Activated CD4-positive, alpha-beta memory T cell treated with anti-CD3 and anti-CD28 coated beads for 36 hours (primary cell): Measurements from ENCODE around the gene DDX5. TPM values are rescaled to one million over a fixed set of nuclear protein-coding genes. Genes with fewer than 3 reads are reported as not detected.
"Not testable (repeated sequence)": the region's sequence is repeated elsewhere in the genome, so short reads cannot be mapped to it uniquely, and the experiment has no call there.

Source experiments
- CTCF ChIA-PET: fragments of 350-600 bp; sonication (Branson Sonifier 250); formaldehyde crosslinking; loops from one replicate; lab custom pipeline; 2021; ENCODE audit warnings: antibody characterized with exemption, inconsistent platforms; lab: Charles Lee
- POLR2A ChIA-PET: fragments of 350-600 bp; sonication (Branson Sonifier 250); formaldehyde crosslinking; loops from one replicate; lab custom pipeline; 2021; ENCODE audit warnings: antibody characterized with exemption; lab: Charles Lee
- DNase-seq: peaks from one replicate; pipeline ENCODE4 v3.0.0-alpha.2; 2020
- H3K27ac Mint-ChIP-seq: one replicate; pipeline ENCODE4 v1.8.0; 2021; ENCODE audit warnings: mixed read lengths
- H3K27me3 Mint-ChIP-seq: one replicate; pipeline ENCODE4 v1.8.0; 2021; ENCODE audit warnings: mixed read lengths
- H3K36me3 Mint-ChIP-seq: one replicate; pipeline ENCODE4 v1.8.0; 2021; ENCODE audit warnings: mixed read lengths
- H3K4me1 Mint-ChIP-seq: one replicate; pipeline ENCODE4 v1.8.0; 2021; ENCODE audit warnings: low read depth, mixed read lengths
- H3K4me3 Mint-ChIP-seq: one replicate; pipeline ENCODE4 v1.8.0; 2021; ENCODE audit warnings: mild to moderate bottlenecking, mixed read lengths
- H3K9me3 Mint-ChIP-seq: one replicate; pipeline ENCODE4 v1.8.0; 2021; ENCODE audit warnings: mixed read lengths
- intact Hi-C: fragments of 100-400 bp; cut with micrococcal nuclease; formaldehyde crosslinking; loops from one replicate; pipeline ENCODE4 v1.15.1; 2023
- total RNA-seq, 2 experiments: library from RNA; stranded (reverse); gene quantifications; one replicate each; pipeline ENCODE4 v1.2.3, GENCODE V29; 2021

DDX5 gene
- total RNA-seq, 2 experiments from 2014 or later = 583 to 626 TPM

DNA sequence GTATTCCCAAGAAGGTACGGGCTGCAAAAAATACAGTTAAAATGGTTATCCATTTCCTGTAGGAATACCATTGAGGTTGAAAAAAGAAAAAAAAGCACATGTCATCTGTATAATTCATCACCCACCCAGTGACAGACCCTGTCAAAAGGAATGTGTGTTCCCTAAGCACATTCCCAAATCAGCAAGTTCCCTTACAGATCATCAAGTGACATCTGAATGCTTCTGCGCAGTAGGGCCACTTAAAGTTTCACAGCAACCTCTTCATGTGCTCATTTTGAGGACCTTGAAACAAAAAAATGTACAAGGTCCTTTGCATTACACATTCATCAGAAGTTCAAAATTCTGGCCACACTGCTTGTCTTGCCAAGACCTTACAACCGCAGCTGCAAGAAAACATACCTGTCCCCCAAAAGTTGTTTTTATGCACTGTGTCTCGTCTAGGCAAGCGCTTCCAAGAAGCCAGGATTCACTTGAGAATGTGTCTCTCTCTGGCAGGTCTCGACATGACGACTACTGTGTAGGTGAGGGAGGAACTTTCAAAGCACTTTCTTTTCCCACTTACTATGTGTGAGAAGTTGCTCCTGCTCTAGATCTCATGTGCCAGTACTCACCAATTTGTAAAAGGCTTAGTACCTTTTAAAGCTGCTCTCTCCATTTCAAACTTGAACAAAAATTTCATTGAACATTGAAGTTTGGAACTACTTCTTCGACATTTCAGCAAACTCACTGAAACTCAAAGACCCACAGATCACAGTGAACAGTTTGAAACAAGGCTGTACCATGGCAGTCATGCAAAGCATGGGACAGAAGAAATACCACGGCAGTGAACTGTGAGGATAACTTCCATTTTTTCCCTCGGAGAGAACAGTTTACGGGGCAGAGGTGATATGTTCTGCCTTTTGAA lies 5.0 kb downstream of the DDX5 start:
- CTCF ChIA-PET = interaction anchor here (1.0 kb wide), 1 partner anchor 10 kb away, joined by 3 read pairs; no protein-coding TSS in a partner anchor
- intact Hi-C loops = loop anchor here (10.0 kb wide), 3 partner anchors 436 to 726 kb away; partner anchors contain the start of genes CCDC47 and DDX42
- no peak overlapping the region for H3K4me3 Mint-ChIP-seq
- H3K9me3 Mint-ChIP-seq = no peaks in the 10 kb centered on the region
- H3K27ac Mint-ChIP-seq = peak overlapping the region; percentile 67
- H3K36me3 Mint-ChIP-seq = peaks cover 77% of the 10 kb centered on the region
- peaks cover 2% of the 10 kb centered on the region for H3K27me3 Mint-ChIP-seq
- no peak for DNase-seq
- peaks cover 78% of the 10 kb centered on the region for H3K4me1 Mint-ChIP-seq
- POLR2A ChIA-PET = no interaction called here

DNA sequence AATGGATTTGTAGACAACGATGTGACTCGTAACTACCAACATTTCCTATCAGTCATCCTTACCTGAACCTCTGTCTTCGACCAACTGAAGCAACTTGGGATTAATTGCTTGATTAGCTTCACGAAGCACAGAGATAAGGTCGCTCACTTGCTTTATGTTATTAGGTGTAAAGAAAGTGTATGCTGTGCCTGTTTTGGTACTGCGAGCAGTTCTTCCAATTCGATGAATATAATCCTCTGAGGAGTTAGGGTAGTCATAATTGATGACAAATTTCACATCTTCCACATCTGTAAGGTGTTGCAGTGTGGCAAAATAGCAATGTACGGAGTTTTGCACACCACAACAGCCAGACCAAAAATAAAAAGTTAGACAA lies 5.6 kb downstream of the DDX5 start:
- ChIA-PET CTCF (interaction anchor here (1.0 kb wide), 1 partner anchor 10 kb away, joined by 3 read pairs; no protein-coding TSS in a partner anchor), POLR2A (no interaction called here)
- Mint-ChIP-seq H3K9me3 (no peaks in the 10 kb centered on the region), H3K36me3 (peaks cover 71% of the 10 kb centered on the region), H3K4me1 (peaks cover 83% of the 10 kb centered on the region), H3K27ac (peak overlapping the region; percentile 67), H3K27me3 (peaks cover 1% of the 10 kb centered on the region), H3K4me3 (no peak overlapping the region)
- no peak for DNase-seq
- intact Hi-C loops = loop anchor here (10.0 kb wide), 3 partner anchors 436 to 726 kb away; partner anchors contain the start of genes CCDC47 and DDX42

DNA sequence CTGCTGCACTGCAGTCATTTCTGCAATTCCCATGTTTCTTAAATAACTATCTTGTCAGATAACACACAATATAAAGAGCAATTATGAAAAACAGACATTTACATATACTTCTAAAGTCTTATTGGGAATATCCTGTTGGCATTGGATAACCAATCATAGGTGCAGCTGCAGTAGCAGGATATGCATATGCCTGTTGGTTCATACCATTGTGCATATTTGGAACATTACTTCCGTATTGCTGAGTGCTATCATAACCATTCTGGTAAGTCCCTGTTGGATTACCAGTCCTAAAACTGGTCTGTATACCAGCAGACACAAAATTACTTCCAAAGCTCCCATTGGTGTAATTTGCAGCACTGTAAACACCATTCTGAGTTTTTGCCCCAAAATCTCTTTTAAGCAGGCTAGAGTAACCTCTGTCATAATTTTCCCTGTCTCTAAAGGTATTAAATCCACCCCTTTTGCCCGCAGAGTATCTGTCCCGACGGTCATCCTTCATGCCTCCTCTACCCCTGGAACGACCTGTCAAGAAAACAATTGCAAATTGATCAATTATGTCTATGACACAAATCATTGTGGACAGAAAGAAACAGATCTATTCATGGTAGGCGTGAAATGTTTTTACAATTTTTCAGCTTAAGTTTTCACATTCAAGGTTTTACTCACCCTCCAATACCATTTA lies 6.1 kb downstream of the DDX5 start:
- H3K27me3 Mint-ChIP-seq = no peaks in the 10 kb centered on the region
- peak overlapping the region; percentile 67 for H3K27ac Mint-ChIP-seq
- no peaks in the 10 kb centered on the region for H3K9me3 Mint-ChIP-seq
- H3K4me3 Mint-ChIP-seq = no peak overlapping the region
- intact Hi-C loops = loop anchor here (5.0 to 10.0 kb wide), 5 partner anchors 195 to 725 kb away; partner anchors contain the start of genes CCDC47 and DDX42
- peaks cover 84% of the 10 kb centered on the region for H3K4me1 Mint-ChIP-seq
- DNase-seq = no peak
- ChIA-PET POLR2A (no interaction called here), CTCF (interaction anchor here (0.6 to 2.3 kb wide), 3 partner anchors 9 to 99 kb away, joined by 3 to 11 read pairs (median 5); no protein-coding TSS in a partner anchor)
- peaks cover 67% of the 10 kb centered on the region for H3K36me3 Mint-ChIP-seq

DNA sequence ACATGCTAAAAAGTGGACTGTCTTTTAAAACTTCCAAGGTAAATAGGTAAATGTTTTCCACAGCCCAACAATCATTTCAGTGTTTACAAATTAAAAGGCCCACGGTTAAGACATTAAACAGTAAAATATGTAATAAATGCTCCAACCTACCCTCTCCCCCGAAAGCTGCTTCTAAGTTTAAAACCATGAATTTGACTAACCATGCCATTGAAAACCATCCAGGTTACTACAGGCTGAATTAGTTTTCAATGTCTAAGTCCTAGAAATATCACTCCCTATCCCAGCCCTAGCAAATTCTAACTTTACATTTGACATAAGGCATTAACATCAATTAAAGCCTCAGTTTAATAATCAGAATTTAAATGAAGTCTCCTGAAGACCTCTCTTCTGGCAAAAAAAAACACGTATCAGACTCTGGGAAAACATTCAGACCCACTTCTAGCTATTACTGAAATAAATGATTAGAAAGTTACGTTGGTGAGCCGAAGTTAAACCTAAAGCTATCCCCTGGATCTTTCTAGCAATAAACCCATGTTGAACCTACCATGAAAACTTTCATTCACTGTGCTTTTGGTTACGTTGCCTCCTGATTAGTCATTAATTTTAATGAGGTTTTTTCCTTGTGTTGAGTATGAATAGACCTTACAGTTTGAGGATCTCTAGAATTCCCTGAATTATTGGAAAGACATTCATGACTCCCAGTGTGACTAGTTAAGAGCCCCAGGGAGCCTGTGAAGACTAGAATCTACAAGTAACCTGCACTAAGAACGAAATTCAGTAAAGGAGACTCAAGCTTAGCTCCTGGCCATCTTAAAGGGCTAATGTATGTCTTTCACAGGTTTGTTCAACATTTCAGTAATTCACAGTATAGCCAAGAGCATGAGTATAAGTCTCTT lies 7.5 kb downstream of the DDX5 start:
- Mint-ChIP-seq H3K27me3 (no peaks in the 10 kb centered on the region), H3K27ac (peak overlapping the region; percentile 93), H3K4me1 (peaks cover 82% of the 10 kb centered on the region), H3K9me3 (no peaks in the 10 kb centered on the region), H3K4me3 (no peak overlapping the region), H3K36me3 (peaks cover 62% of the 10 kb centered on the region)
- ChIA-PET CTCF (interaction anchor here (0.7 to 4.8 kb wide), 4 partner anchors 8 to 101 kb away, joined by 3 to 46 read pairs (median 7); partner anchors contain the start of genes CEP95 and DDX5), POLR2A (interaction anchor here (0.6 to 5.2 kb wide), 7 partner anchors 8 to 163 kb away, joined by 3 to 125 read pairs (median 5); partner anchors contain the start of genes CEP95, DDX5 and SMURF2)
- intact Hi-C loops = loop anchor here (5.0 to 10.0 kb wide), 2 partner anchors 194 to 351 kb away; no protein-coding TSS in a partner anchor
- DNase-seq = no peak

DNA sequence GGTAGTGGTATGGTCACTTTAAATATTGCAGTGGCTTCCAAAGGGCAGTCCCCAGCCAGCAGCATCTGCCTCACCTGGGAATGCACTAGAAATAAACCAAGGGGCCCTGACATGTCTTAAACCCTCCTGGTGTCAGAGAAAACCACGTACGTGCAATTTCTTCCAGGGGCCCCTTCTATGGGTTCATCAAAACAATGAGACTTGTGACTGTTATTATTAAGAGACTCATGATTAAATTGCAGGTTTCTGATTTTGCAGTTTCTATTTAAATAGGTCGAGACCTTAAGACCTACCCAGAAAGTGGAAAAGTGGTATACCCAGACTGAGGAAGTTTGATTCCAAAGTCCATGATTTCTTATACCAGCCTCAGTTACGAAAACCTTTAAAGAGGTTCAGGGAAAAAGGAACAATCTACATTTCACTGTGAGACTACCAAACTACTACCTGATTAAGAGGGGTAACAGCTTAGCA lies 8.5 kb downstream of the DDX5 start:
- Mint-ChIP-seq H3K9me3 (no peaks in the 10 kb centered on the region), H3K27me3 (no peaks in the 10 kb centered on the region), H3K4me1 (peaks cover 76% of the 10 kb centered on the region), H3K4me3 (peak overlapping the region; percentile 96), H3K27ac (peak overlapping the region; percentile 93), H3K36me3 (peaks cover 56% of the 10 kb centered on the region)
- ChIA-PET CTCF (interaction anchor here (1.4 to 4.8 kb wide), 4 partner anchors 9 to 102 kb away, joined by 3 to 46 read pairs (median 8); partner anchors contain the start of genes CEP95 and DDX5), POLR2A (interaction anchor here (1.3 to 5.2 kb wide), 3 partner anchors 9 to 152 kb away, joined by 5 to 125 read pairs (median 6); partner anchors contain the start of genes CEP95 and DDX5)
- no peak for DNase-seq
- intact Hi-C loops = loop anchor here (1.0 to 10.0 kb wide), 4 partner anchors 9 to 350 kb away; partner anchors contain the start of genes CEP95 and DDX5

DNA sequence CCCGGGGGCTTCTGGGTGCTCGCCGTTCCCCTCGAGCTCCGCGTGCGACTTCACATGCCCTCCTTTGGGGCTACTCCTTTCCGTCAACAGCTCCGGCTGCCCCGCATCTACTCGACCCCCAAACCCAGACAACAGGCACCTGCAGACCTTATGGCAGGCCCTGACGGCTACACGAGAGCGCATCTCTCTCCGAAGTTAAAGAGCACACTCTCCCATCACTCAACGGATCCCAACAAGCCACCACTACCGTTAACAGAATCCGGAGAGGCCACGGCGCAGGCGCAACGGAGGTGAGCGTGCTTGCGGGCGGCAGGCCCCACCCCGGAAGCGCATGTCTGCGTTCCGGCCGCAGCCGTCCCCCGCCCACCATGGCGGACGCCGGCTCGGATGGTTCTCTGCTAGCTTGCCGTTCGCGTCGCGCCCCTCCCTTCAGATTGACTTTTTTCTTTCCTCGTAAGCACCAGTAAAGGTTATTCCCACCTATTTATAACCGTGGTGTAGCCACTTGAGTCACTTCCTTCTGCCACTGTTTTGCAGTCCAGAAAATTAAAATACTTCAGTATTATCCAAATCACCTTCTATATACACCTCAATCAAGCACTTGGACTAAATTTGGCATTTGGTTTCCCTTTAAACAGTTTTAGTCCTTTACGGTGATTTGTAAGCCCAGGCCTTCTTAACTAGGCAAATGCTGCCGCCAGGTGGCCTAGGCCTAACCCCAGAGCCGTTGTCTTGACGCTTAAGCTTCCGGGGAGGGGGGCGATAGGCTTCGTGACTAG lies 9.1 kb downstream of the DDX5 start, which contains the start of gene POLG2:
POLG2 (minus strand) TSS at position 269 of the 779 bp plus-strand sequence; CDS start at position 183, 86 bp downstream.
- Mint-ChIP-seq H3K4me1 (peaks cover 74% of the 10 kb centered on the region), H3K27me3 (no peaks in the 10 kb centered on the region), H3K9me3 (no peaks in the 10 kb centered on the region), H3K36me3 (peaks cover 53% of the 10 kb centered on the region), H3K27ac (peak within 1 kb of the TSS; percentile 93), H3K4me3 (peak within 1 kb of the TSS; percentile 96)
- intact Hi-C loops = loop anchor here (1.0 to 10.0 kb wide), 4 partner anchors 9 to 350 kb away; partner anchors contain the start of genes CEP95 and DDX5
- peak; percentile 97 for DNase-seq
- ChIA-PET CTCF (interaction anchor here (0.6 to 4.8 kb wide), 7 partner anchors 9 to 177 kb away, joined by 3 to 46 read pairs (median 4); partner anchors contain the start of genes CEP95 and DDX5), POLR2A (interaction anchor here (0.6 to 5.2 kb wide), 7 partner anchors 9 to 373 kb away, joined by 3 to 125 read pairs (median 4); partner anchors contain the start of genes CEP95 and DDX5)

DNA sequence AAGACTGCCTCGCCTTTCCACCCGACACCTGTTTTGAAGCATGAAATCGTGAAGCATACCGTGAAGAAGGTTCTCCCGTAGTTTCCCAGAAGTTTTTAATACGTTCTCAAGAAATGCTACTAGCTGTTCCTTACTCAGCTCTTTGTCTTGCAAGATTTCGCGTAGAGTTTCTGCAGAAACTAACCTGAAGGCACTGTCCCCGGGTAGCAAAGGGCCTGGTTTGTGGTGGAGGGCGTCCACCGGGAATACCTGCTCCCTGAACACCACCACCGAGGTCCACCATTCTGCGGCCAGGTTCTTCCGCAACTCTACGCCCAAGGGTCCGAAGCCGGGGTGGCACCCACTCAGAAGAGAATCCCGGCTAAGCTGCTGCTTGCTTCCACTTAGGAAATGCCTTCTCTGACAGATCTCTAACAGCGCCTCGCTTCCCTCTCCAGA lies 9.7 kb downstream of the DDX5 start:
- ChIA-PET POLR2A (interaction anchor here (0.6 to 5.2 kb wide), 6 partner anchors 10 to 372 kb away, joined by 3 to 125 read pairs (median 4); partner anchors contain the start of genes CEP95 and DDX5), CTCF (interaction anchor here (0.6 to 4.8 kb wide), 6 partner anchors 10 to 177 kb away, joined by 3 to 46 read pairs (median 6); partner anchors contain the start of genes CEP95 and DDX5)
- Mint-ChIP-seq H3K4me3 (peak overlapping the region; percentile 96), H3K9me3 (no peaks in the 10 kb centered on the region), H3K27me3 (no peaks in the 10 kb centered on the region), H3K36me3 (peaks cover 52% of the 10 kb centered on the region), H3K4me1 (peaks cover 72% of the 10 kb centered on the region), H3K27ac (peak overlapping the region; percentile 93)
- DNase-seq = no peak
- intact Hi-C loops = loop anchor here (2.0 to 10.0 kb wide), 3 partner anchors 152 to 349 kb away; no protein-coding TSS in a partner anchor

DNA sequence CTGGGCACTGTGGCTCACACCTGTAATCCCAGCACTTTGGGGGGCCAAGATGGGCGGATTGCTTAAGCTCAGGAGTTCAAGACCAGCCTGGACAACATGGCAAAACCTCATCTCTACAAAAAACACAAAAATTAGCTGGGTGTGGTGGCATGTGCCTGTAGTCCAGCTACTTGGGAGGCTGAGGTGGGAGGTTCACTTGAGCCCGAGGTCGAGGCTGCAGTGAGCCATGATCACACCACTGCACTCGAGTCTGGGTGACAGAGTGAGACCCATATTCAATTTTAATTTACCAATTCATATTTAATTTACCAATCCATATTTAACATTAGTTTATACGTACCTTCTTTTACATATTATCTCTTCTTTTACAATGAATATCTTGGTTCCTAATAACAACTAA lies 10.8 kb downstream of the DDX5 start:
- H3K27ac Mint-ChIP-seq, H3K9me3 Mint-ChIP-seq, DNase-seq, H3K27me3 Mint-ChIP-seq: not testable (repeated sequence)
- Mint-ChIP-seq H3K4me1 (peaks cover 64% of the 10 kb centered on the region), H3K36me3 (peaks cover 46% of the 10 kb centered on the region), H3K4me3 (peak overlapping the region; percentile 96)
- POLR2A ChIA-PET = interaction anchor here (5.2 kb wide), 1 partner anchor 11 kb away, joined by 125 read pairs; the partner anchor contains the start of genes CEP95 and DDX5
- CTCF ChIA-PET = interaction anchor here (3.1 to 4.8 kb wide), 2 partner anchors 11 to 76 kb away, joined by 29 to 46 read pairs; partner anchors contain the start of genes CEP95 and DDX5
- intact Hi-C loops = loop anchor here (5.0 to 10.0 kb wide), 2 partner anchors 190 to 348 kb away; no protein-coding TSS in a partner anchor

DNA sequence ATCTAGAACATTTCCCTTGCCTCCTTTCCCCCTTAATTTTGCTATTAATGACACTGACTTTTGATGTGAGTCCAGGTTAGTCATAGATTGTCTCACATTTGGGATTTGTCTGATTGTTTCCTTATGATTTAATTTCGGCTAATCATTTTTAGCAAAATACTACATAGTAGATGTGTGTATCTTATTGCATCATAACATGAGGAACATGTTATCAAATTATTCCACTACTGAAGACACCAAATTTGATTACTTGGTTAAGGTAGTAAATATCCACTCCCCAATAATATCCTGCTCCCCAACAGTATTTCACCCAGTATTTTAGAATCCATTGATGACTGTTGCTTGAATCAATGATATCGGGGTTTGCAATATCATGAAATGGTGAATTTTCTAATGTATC lies 12.0 kb downstream of the DDX5 start:
- Mint-ChIP-seq H3K27me3 (no peaks in the 10 kb centered on the region), H3K4me3 (peak overlapping the region; percentile 96), H3K27ac (peak overlapping the region; percentile 44), H3K4me1 (peaks cover 55% of the 10 kb centered on the region), H3K9me3 (no peaks in the 10 kb centered on the region), H3K36me3 (peaks cover 42% of the 10 kb centered on the region)
- no peak for DNase-seq
- ChIA-PET POLR2A (interaction anchor here (5.2 kb wide), 1 partner anchor 12 kb away, joined by 125 read pairs; the partner anchor contains the start of genes CEP95 and DDX5), CTCF (interaction anchor here (3.1 to 4.8 kb wide), 2 partner anchors 12 to 75 kb away, joined by 29 to 46 read pairs; partner anchors contain the start of genes CEP95 and DDX5)
- intact Hi-C loops = loop anchor here (10.0 kb wide), 1 partner anchor 189 kb away; no protein-coding TSS in a partner anchor
